Peyer's patch (tissue), 4 donors: Measurements from ENCODE around the gene C4BPA.

Experiments used
- CTCF ChIP-seq, 6 experiments: fragments of 450-650 bp in 4 of 6; fragments of 200-600 bp in 2 of 6; sonication (generic) in 1 of 6; IDR thresholded peaks; one replicate each; pipeline ENCODE4 v1.5.1; 2017 to 2019; ENCODE audit warnings: antibody characterized with exemption in 6 of 6, mild to moderate bottlenecking in 3 of 6, moderate library complexity in 1 of 6
- POLR2A ChIP-seq, 2 donors: fragments of 450-650 bp; IDR thresholded peaks; one replicate each; pipeline ENCODE4 v1.5.1; 2017; ENCODE audit warnings: antibody characterized with exemption in 2 of 2, mild to moderate bottlenecking in 2 of 2, moderate library complexity in 2 of 2

DNA sequence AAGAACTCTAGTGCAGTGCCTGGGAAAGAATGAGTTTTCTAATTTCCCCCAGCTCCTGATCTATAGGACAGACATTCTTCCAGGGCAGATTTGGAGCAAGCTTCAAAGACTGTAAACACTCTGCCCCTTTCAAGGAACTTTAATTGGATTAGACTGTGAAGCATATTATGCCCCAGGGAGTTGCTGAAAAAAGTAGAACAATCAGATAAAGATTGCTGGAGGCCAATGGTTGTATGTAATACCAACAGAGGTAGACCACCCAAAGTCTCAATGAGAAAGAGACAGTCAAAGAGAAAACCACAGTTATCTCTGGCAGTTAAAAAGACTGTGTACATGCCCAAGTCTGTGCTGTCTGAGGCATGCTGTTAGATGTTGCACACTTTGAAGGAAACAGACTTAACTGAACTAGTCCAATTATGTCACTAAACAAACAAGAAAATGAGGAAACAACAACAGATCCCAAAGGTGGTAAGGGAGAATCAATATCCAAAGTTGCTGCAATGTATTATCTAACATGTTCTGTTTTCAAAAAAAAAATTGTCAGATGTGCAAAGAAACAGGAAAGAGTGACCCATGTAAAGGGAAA is 24.4 kb downstream of the C4BPA start:
- TF ChIP-seq POLR2A (IDR thresholded peaks at IDR 0.05) (no peak), CTCF (IDR thresholded peaks at IDR 0.05) (no peak)
